22Rv1 (cell line): ENCODE data around the gene DCDC1.

ENCODE experiments used
- CTCF ChIP-seq: fragments of 450-650 bp; IDR thresholded peaks from 2 replicates; pipeline ENCODE4 v1.5.1; 2017; ENCODE audit warnings: mild to moderate bottlenecking
- ZFX ChIP-seq: fragments of 450-650 bp; IDR thresholded peaks from 2 replicates; pipeline ENCODE4 v1.6.1; 2017; ENCODE audit warnings: antibody characterized with exemption, borderline replicate concordance

GRCh38 chr11:30914143-30914762, 455.3 kb downstream of the DCDC1 start:
- peak; percentile 83 for TF ChIP-seq CTCF
- no peak for TF ChIP-seq ZFX
